HFFc6 (cell line): ENCODE data around the gene HYOU1. TPM values are rescaled to one million over a fixed set of nuclear protein-coding genes. Genes with fewer than 3 reads are reported as not detected.
A peak's percentile ranks its signal among the peaks of the same experiment; 100 is the strongest.

Experiments used
- DNase-seq: peaks from one replicate; pipeline ENCODE4 v3.0.0-alpha.2; 2018
- H3K27ac Mint-ChIP-seq: 2 replicates; pipeline ENCODE4 v1.8.0; 2020; ENCODE audit warnings: mild to moderate bottlenecking, mixed read lengths
- H3K27me3 Mint-ChIP-seq: 2 replicates; pipeline ENCODE4 v1.8.0; 2021; ENCODE audit warnings: mild to moderate bottlenecking, moderate library complexity, mixed read lengths; ENCODE audit not compliant: insufficient read depth
- H3K36me3 Mint-ChIP-seq: 2 replicates; pipeline ENCODE4 v1.8.0; 2021; ENCODE audit warnings: low read depth, mixed read lengths
- H3K4me1 Mint-ChIP-seq: 2 replicates; pipeline ENCODE4 v1.8.0; 2020; ENCODE audit warnings: low read depth, mixed read lengths
- H3K4me3 Mint-ChIP-seq: 2 replicates; pipeline ENCODE4 v1.8.0; 2020; ENCODE audit warnings: mild to moderate bottlenecking, moderate library complexity, mixed read lengths
- H3K9me3 Mint-ChIP-seq: 2 replicates; pipeline ENCODE4 v1.8.0; 2020; ENCODE audit warnings: mild to moderate bottlenecking, mixed read lengths
- CTCF ChIP-seq: fragments of 200-600 bp; sonication (generic); IDR thresholded peaks from 2 replicates; pipeline ENCODE4 v1.5.0; 2021; ENCODE audit warnings: antibody characterized with exemption, mild to moderate bottlenecking
- microRNA-seq: library from miRNA; unstranded; fragments of <30 nt; microRNA quantifications from one replicate; pipeline ENCODE4, GENCODE V29; 2019
- total RNA-seq, 6 experiments: library from RNA; stranded (reverse); fragmentation: NEBNext Ultra II Directional; extraction: Animal tissue kit (Norgen Biotek cat#: 25700); gene quantifications; 2 replicates in 1 of 6; 3 replicates in 5 of 6; pipeline ENCODE4 v1.2.3, GENCODE V29; 2021

The HYOU1 gene
- total RNA-seq, 6 experiments from 2014 or later = 141 to 180 (median 163) TPM

GRCh38 chr11:118996926-118997626 is 59.9 kb downstream of the HYOU1 start:
- Mint-ChIP-seq H3K27me3 (no peaks in the 10 kb centered on the region; the same call in 1 of the 2 replicates), H3K27ac (peak overlapping the region; percentile 88), H3K9me3 (no peaks in the 10 kb centered on the region), H3K4me1 (peaks cover 43% of the 10 kb centered on the region), H3K36me3 (peaks cover 23% of the 10 kb centered on the region), H3K4me3 (peak overlapping the region; percentile 90)
- peak; percentile 57 for TF ChIP-seq CTCF
- no peak for DNase-seq

Small RNAs within 50 kb of the gene (microRNA-seq; reads per million reads assigned to microRNA genes)
- gene MIR3656 = not detected

Other genes with a start within 250 kb of the HYOU1 start
- under 1 TPM in 1 of 6 experiments, not detected in 5; 0.06 TPM for gene CXCR5, start 173.3 kb downstream of the HYOU1 start, total RNA-seq
- gene BCL9L, start 131.3 kb downstream of the HYOU1 start, total RNA-seq = 100 to 1,000 TPM; 120 to 135 (median 127) TPM
- gene UPK2, start 100.9 kb downstream of the HYOU1 start, total RNA-seq = under 1 TPM in 4 of 6 experiments, not detected in 2; 0.19 to 0.83 (median 0.29) TPM
- not detected for gene FOXR1, start 85.4 kb downstream of the HYOU1 start, total RNA-seq
- gene CENATAC, start 59.1 kb downstream of the HYOU1 start, total RNA-seq = 10 to 100 TPM; 15.5 to 19.1 (median 17.0) TPM
- gene RPS25, start 38.9 kb downstream of the HYOU1 start, total RNA-seq = 100 to 1,000 TPM; 699 to 981 (median 857) TPM
- gene TRAPPC4, start 38.4 kb downstream of the HYOU1 start, total RNA-seq = 10 to 100 TPM; 71.7 to 92.6 (median 81.4) TPM
- 10 to 100 TPM in 3 of 6 experiments, 1 to 10 TPM in 3; 7.1 to 12.0 (median 10.3) TPM for gene SLC37A4, start 26.3 kb downstream of the HYOU1 start, total RNA-seq
- 10 to 100 TPM; 27.4 to 31.4 (median 27.8) TPM for gene VPS11, start 10.6 kb upstream of the HYOU1 start, total RNA-seq
- gene HMBS, start 27.7 kb upstream of the HYOU1 start, total RNA-seq = 10 to 100 TPM; 31.1 to 45.6 (median 41.9) TPM
- gene DPAGT1, start 44.6 kb upstream of the HYOU1 start, total RNA-seq = 10 to 100 TPM; 40.5 to 52.5 (median 49.1) TPM
- 10 to 100 TPM; 10.0 to 13.5 (median 10.8) TPM for gene C2CD2L, start 50.1 kb upstream of the HYOU1 start, total RNA-seq
- gene HINFP, start 64.4 kb upstream of the HYOU1 start, total RNA-seq = 10 to 100 TPM in 4 of 6 experiments, 1 to 10 TPM in 2; 9.9 to 13.4 (median 11.3) TPM
- gene ABCG4, start 91.8 kb upstream of the HYOU1 start, total RNA-seq = under 1 TPM; 0.05 to 0.50 (median 0.18) TPM
- gene NLRX1, start 111.5 kb upstream of the HYOU1 start, total RNA-seq = 10 to 100 TPM; 11.8 to 14.5 (median 12.9) TPM
- not detected for gene NHERF4, start 128.3 kb upstream of the HYOU1 start, total RNA-seq
- 10 to 100 TPM; 24.2 to 31.2 (median 26.1) TPM for gene CBL, start 149.1 kb upstream of the HYOU1 start, total RNA-seq